GM12878 (cell line): ENCODE results near the gene CCDC197. TPM values are rescaled to one million over a fixed set of nuclear protein-coding genes. Genes with fewer than 3 reads are reported as not detected.

Experiments
- ATAC-seq: fragments of 200-7000 bp; cut with Tn5 transposase; 3 replicates; pipeline ENCODE4 v1.9.1; 2020; ENCODE audit warnings: mild to moderate bottlenecking, moderate library complexity
- BruUV-seq: library from RNA; stranded (reverse); fragments of 400-500 nt; replicated peaks from 2 replicates; lab custom pipeline; 2021; lab: Mats Ljungman, UMichigan
- CTCF ChIA-PET: fragments of 300-600 bp; sonication (Branson Sonifier 250); formaldehyde crosslinking; extraction: SDS; loops from one replicate; lab custom pipeline; 2021; ENCODE audit warnings: inconsistent platforms; lab: Yijun Ruan, JAX
- POLR2A ChIA-PET: fragments of 350-600 bp; formaldehyde crosslinking; extraction: SDS; loops from one replicate; lab custom pipeline; 2021; ENCODE audit warnings: inconsistent platforms; lab: Charles Lee
- RAD21 ChIA-PET: fragments of 300-600 bp; sonication (Branson Sonifier 250); formaldehyde crosslinking; loops from one replicate; lab custom pipeline; 2023; ENCODE audit warnings: antibody characterized with exemption; ENCODE audit not compliant: unreplicated experiment; lab: Charles Lee
- SMC1A ChIA-PET: fragments of 300-600 bp; sonication (Branson Sonifier 250); formaldehyde crosslinking; loops from one replicate; lab custom pipeline; 2023; ENCODE audit not compliant: unreplicated experiment, uncharacterized antibody; lab: Charles Lee
- DNase-seq: peaks from one replicate; pipeline ENCODE4 v3.0.0-alpha.2; 2011; ENCODE audit warnings: low read depth, low spot score
- FAIRE-seq: peaks from 3 replicates; lab custom pipeline; 2011; peaks lifted over from hg19 to GRCh38; lab: Jason Lieb, UNC
- H2AFZ ChIP-seq: 2 replicates; pipeline ENCODE4 v1.6.0; 2011; ENCODE audit warnings: low read depth, low read length, control low read depth; ENCODE audit not compliant: control insufficient read depth
- H3K27ac ChIP-seq: 2 replicates; pipeline ENCODE4 v1.5.1; 2011; ENCODE audit warnings: control low read depth; ENCODE audit not compliant: control insufficient read depth, insufficient read depth
- H3K27me3 ChIP-seq, 2 experiments: replicated peaks in 1 of 2; 2 replicates each; pipeline versions ENCODE4 v1.6.0 to v1.6.1; 2011; ENCODE audit warnings: low read length in 1 of 2; ENCODE audit not compliant: control insufficient read depth in 2 of 2, insufficient read depth in 2 of 2
- H3K36me3 ChIP-seq, 2 experiments: 2 replicates each; pipeline ENCODE4 v1.5.1; 2011; ENCODE audit warnings: low read length in 1 of 2; ENCODE audit not compliant: control insufficient read depth in 2 of 2, insufficient read depth in 2 of 2
- H3K4me1 ChIP-seq: 2 replicates; pipeline ENCODE4 v1.6.1; 2011; ENCODE audit warnings: mild to moderate bottlenecking, low read length, moderate library complexity, mixed read lengths; ENCODE audit not compliant: control insufficient read depth, insufficient read depth
- H3K4me2 ChIP-seq: 2 replicates; pipeline ENCODE4 v1.6.0; 2011; ENCODE audit warnings: control low read depth; ENCODE audit not compliant: control insufficient read depth, insufficient read depth
- H3K4me3 ChIP-seq: fragments of 200-600 bp; sonication (generic); 2 replicates; pipeline ENCODE4 v1.5.1; 2016
- H3K79me2 ChIP-seq: 2 replicates; pipeline ENCODE4 v1.6.0; 2011; ENCODE audit warnings: low read length; ENCODE audit not compliant: control insufficient read depth, insufficient read depth
- H3K9ac ChIP-seq: 2 replicates; pipeline ENCODE4 v1.8.0; 2011; ENCODE audit warnings: low read length, control low read depth, mixed read lengths; ENCODE audit not compliant: control insufficient read depth, insufficient read depth
- H3K9me3 ChIP-seq: replicated peaks from 3 replicates; pipeline ENCODE4 v1.5.1; 2011; ENCODE audit warnings: mild to moderate bottlenecking, low read length; ENCODE audit not compliant: control insufficient read depth, insufficient read depth
- H4K20me1 ChIP-seq: 2 replicates; pipeline ENCODE4 v1.6.0; 2011; ENCODE audit not compliant: control insufficient read depth, insufficient read depth
- BCL3 ChIP-seq: IDR thresholded peaks from 2 replicates; pipeline ENCODE4 v1.6.1; 2011; ENCODE audit warnings: borderline replicate concordance, low read depth, mild to moderate bottlenecking, moderate library complexity, low read length; ENCODE audit not compliant: insufficient read depth, poor library complexity, severe bottlenecking
- BCLAF1 ChIP-seq: fragments of 450-650 bp; IDR thresholded peaks from 2 replicates; pipeline ENCODE4 v1.6.1; 2017; ENCODE audit warnings: antibody characterized with exemption, mild to moderate bottlenecking, moderate library complexity
- CHD2 ChIP-seq: IDR thresholded peaks from 2 replicates; pipeline ENCODE4 v1.6.1; 2011; ENCODE audit warnings: low read depth, low read length, improper control_type of control experiment, borderline replicate concordance
- GABPA ChIP-seq: IDR thresholded peaks from 2 replicates; pipeline ENCODE4 v1.6.1; 2014; ENCODE audit warnings: antibody characterized with exemption, low read depth, mild to moderate bottlenecking, inconsistent platforms
- HSF1 ChIP-seq: fragments of 150-350 bp; IDR thresholded peaks from 2 replicates; pipeline ENCODE4 v1.6.1; 2014; ENCODE audit warnings: mild to moderate bottlenecking, low read depth, low read length
- JUNB ChIP-seq: IDR thresholded peaks from 2 replicates; pipeline ENCODE4 v1.6.1; 2016; ENCODE audit warnings: antibody characterized with exemption, mild to moderate bottlenecking
- RB1 ChIP-seq: fragments of 450-650 bp; formaldehyde crosslinking; IDR thresholded peaks from 2 replicates; pipeline ENCODE4 v1.6.1; 2017; ENCODE audit warnings: mild to moderate bottlenecking, borderline replicate concordance
- SUZ12 ChIP-seq: fragments of 200-600 bp; sonication (generic); IDR thresholded peaks from one replicate; pipeline ENCODE4 v1.6.1; 2018; ENCODE audit warnings: antibody characterized with exemption, mild to moderate bottlenecking; ENCODE audit not compliant: unreplicated experiment
- TCF12 ChIP-seq: IDR thresholded peaks from 2 replicates; pipeline ENCODE4 v1.6.1; 2011; ENCODE audit warnings: low read depth, mild to moderate bottlenecking, low read length
- USF2 ChIP-seq: IDR thresholded peaks from 2 replicates; pipeline ENCODE4 v1.6.1; 2011; ENCODE audit warnings: low read depth, low read length, improper control_type of control experiment, borderline replicate concordance
- ZNF274 ChIP-seq: IDR thresholded peaks from one replicate; pipeline ENCODE4 v1.8.0; 2011; ENCODE audit not compliant: insufficient read length, insufficient read depth
- WGBS: methylation state at CpG from one replicate; pipeline ENCODE4 v1.1.6; 2016; ENCODE audit warnings: low lambda C conversion rate; ENCODE audit not compliant: insufficient replicate concordance, insufficient coverage; ENCODE audit errors: missing lambda C conversion rate; 5-methylcytosine and 5-hydroxymethylcytosine counted together
- in situ Hi-C: fragments of 300-500 bp; cut with MboI; formaldehyde crosslinking; loops from 9 replicates; pipeline ENCODE4 v1.14.3; 2018; ENCODE audit warnings: mixed read lengths
- intact Hi-C: fragments of 100-400 bp; cut with micrococcal nuclease; formaldehyde crosslinking; loops from one replicate; pipeline ENCODE4 v1.14.2; 2022; ENCODE audit not compliant: unreplicated experiment
- polyA plus RNA-seq, 11 experiments: library from polyadenylated mRNA; depleted of rRNA in 4 of 11; unstranded in 6 of 11; stranded (reverse) in 5 of 11; fragments of >200 nt; fragmentation: Nextera tagmentation in 4 of 11; fragmentation: Illumina TruSeq in 1 of 11; extraction: Ambion mirVana in 4 of 11; extraction: Trizol in 1 of 11; gene quantifications; 1 replicate in 1 of 11; 2 replicates in 10 of 11; pipeline versions ENCODE4 v1.2.1 to v1.2.3, GENCODE V29; 2011 to 2016; ENCODE audit warnings: inconsistent platforms in 2 of 11, missing spikeins in 2 of 11, low read depth in 1 of 11
- total RNA-seq, 4 experiments: library from RNA; depleted of rRNA in 3 of 4; stranded (reverse); fragments of >200 nt in 3 of 4; fragmentation: Illumina TruSeq in 1 of 4; extraction: Trizol in 1 of 4; gene quantifications; 2 replicates each; pipeline versions ENCODE4 v1.2.1 to v1.2.3, GENCODE V29; 2013 to 2021
- TF ChIP-seq, protein P1 (sequence below): fragments of 450-650 bp; IDR thresholded peaks from 2 replicates; pipeline ENCODE4 v1.6.1; 2014; ENCODE audit warnings: mild to moderate bottlenecking
- TF ChIP-seq, protein P2 (sequence below): fragments of 450-650 bp; IDR thresholded peaks from 2 replicates; pipeline ENCODE4 v1.6.1; 2017; ENCODE audit warnings: borderline replicate concordance
- TF ChIP-seq, protein P3 (sequence below): IDR thresholded peaks from 2 replicates; pipeline ENCODE4 v1.6.1; 2011; ENCODE audit warnings: low read depth, mild to moderate bottlenecking, low read length, moderate library complexity, borderline replicate concordance; ENCODE audit errors: extremely low read depth

The CCDC197 gene
- total and polyA plus RNA-seq, 10 of the 15 experiments (the other 5 are each of a cell fraction or from before 2014, with no cell fraction given), result 0.12 TPM; not detected in 9

- Histone ChIP-seq H3K79me2 (no peaks in the 10 kb centered on the region), H4K20me1 (no peaks in the 10 kb centered on the region), H3K36me3 (peaks cover 0 to 3% of the 10 kb centered on the region in 2 experiments; a peak in 3 of 4 replicates), H2AFZ (no peak overlapping the region), H3K27ac (no peak overlapping the region), H3K27me3 (no peaks in the 10 kb centered on the region), H3K4me1 (no peaks in the 10 kb centered on the region), H3K4me3 (no peak overlapping the region), H3K4me2 (no peak overlapping the region), H3K9ac (no peak overlapping the region), H3K9me3 (no peaks in the 10 kb centered on the region)
- FAIRE-seq (no peak), DNase-seq (no peak), ATAC-seq (no peak)
- intact Hi-C loops, result no loop called here
- POLR2A ChIA-PET, result no interaction called here
- SMC1A ChIA-PET, result no interaction called here
- no TSS peak for BruUV-seq
- WGBS, result 34% methylated on average over 5 of the region's 5 CpGs
- CTCF ChIA-PET, result interaction anchor here (6.1 to 8.5 kb wide), 2 partner anchors 92 to 100 kb away, joined by 63 to 221 read pairs; no protein-coding TSS in a partner anchor
- in situ Hi-C loops, result no loop called here
- RAD21 ChIA-PET, result no interaction called here
- TF ChIP-seq BCL3 (no peak), USF2 (no peak), BCLAF1 (no peak), SUZ12 (no peak), RB1 (no peak), JUNB (no peak), HSF1 (no peak), ZNF274 (no peak), CHD2 (no peak), TCF12 (no peak), GABPA (no peak)
- TF ChIP-seq, protein P1, sequence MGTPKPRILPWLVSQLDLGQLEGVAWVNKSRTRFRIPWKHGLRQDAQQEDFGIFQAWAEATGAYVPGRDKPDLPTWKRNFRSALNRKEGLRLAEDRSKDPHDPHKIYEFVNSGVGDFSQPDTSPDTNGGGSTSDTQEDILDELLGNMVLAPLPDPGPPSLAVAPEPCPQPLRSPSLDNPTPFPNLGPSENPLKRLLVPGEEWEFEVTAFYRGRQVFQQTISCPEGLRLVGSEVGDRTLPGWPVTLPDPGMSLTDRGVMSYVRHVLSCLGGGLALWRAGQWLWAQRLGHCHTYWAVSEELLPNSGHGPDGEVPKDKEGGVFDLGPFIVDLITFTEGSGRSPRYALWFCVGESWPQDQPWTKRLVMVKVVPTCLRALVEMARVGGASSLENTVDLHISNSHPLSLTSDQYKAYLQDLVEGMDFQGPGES, result no peak
- TF ChIP-seq, protein P2, sequence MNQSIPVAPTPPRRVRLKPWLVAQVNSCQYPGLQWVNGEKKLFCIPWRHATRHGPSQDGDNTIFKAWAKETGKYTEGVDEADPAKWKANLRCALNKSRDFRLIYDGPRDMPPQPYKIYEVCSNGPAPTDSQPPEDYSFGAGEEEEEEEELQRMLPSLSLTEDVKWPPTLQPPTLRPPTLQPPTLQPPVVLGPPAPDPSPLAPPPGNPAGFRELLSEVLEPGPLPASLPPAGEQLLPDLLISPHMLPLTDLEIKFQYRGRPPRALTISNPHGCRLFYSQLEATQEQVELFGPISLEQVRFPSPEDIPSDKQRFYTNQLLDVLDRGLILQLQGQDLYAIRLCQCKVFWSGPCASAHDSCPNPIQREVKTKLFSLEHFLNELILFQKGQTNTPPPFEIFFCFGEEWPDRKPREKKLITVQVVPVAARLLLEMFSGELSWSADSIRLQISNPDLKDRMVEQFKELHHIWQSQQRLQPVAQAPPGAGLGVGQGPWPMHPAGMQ, result no peak
- TF ChIP-seq, protein P3, sequence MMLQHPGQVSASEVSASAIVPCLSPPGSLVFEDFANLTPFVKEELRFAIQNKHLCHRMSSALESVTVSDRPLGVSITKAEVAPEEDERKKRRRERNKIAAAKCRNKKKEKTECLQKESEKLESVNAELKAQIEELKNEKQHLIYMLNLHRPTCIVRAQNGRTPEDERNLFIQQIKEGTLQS, result no peak
Observed at GRCh38 chr14:94040247-94040646, 43.1 kb downstream of the CCDC197 start.
